K562 (cell line): ENCODE results near the gene STX7. TPM values are rescaled to one million over a fixed set of nuclear protein-coding genes. Genes with fewer than 3 reads are reported as not detected.

Experiments used
- ATAC-seq: fragments of 200-7000 bp; cut with Tn5 transposase; 3 replicates; pipeline ENCODE4 v1.9.1; 2020; ENCODE audit warnings: moderate library complexity
- BruUV-seq: library from RNA; stranded (reverse); fragments of 400-500 nt; replicated peaks from 2 replicates; lab custom pipeline; 2021; lab: Mats Ljungman, UMichigan
- CTCF ChIA-PET: fragments of 300-600 bp; formaldehyde crosslinking; extraction: SDS; loops from one replicate; lab custom pipeline; 2021; ENCODE audit warnings: low intra/inter-chr PET ratio; lab: Yijun Ruan, JAX
- POLR2A ChIA-PET: fragments of 300-600, 350-650 bp; sonication (Branson Sonifier 250); formaldehyde crosslinking; extraction: SDS; loops from one replicate; lab custom pipeline; 2021; ENCODE audit warnings: antibody characterized with exemption, inconsistent platforms; lab: Yijun Ruan, JAX
- DNase-seq, 4 experiments: peaks; one replicate each; pipeline versions ENCODE4 v3.0.0 to v3.0.0-alpha.2; 2011 to 2018; ENCODE audit warnings: low spot score in 3 of 4, mixed read lengths in 3 of 4; ENCODE audit errors: extremely low read depth in 1 of 4
- FAIRE-seq: peaks from 2 replicates; lab custom pipeline; 2011; peaks lifted over from hg19 to GRCh38; lab: Jason Lieb, UNC
- H2AFZ ChIP-seq: 2 replicates; pipeline ENCODE4 v1.6.0; 2011; ENCODE audit warnings: low read depth, low read length, control low read depth, inconsistent platforms
- H3K27ac ChIP-seq: fragments of 200-600 bp; 3 replicates; pipeline ENCODE4 v1.8.0; 2011; ENCODE audit warnings: low read depth, mild to moderate bottlenecking, control low read depth, inconsistent platforms, low read length, moderate library complexity, mixed read lengths; ENCODE audit errors: extremely low read depth
- H3K27me3 ChIP-seq, 2 experiments: fragments of 300-600 bp in 1 of 2; 2 replicates in 1 of 2; 3 replicates in 1 of 2; pipeline versions ENCODE4 v1.6.0 to v1.8.0; 2011; ENCODE audit warnings: inconsistent platforms in 2 of 2, low read length in 2 of 2, mild to moderate bottlenecking in 1 of 2, mixed read lengths in 1 of 2, moderate library complexity in 1 of 2; ENCODE audit not compliant: control insufficient read depth in 2 of 2, insufficient read depth in 2 of 2
- H3K36me3 ChIP-seq: fragments of 300-600 bp; 3 replicates; pipeline ENCODE4 v1.8.0; 2011; ENCODE audit warnings: mild to moderate bottlenecking, low read length, inconsistent platforms; ENCODE audit not compliant: control insufficient read depth, insufficient read depth
- H3K4me1 ChIP-seq, 2 experiments: fragments of 200-600 bp in 1 of 2; replicated peaks in 1 of 2; 2 replicates in 1 of 2; 3 replicates in 1 of 2; pipeline versions ENCODE4 v1.5.1 to v1.8.0; 2011; ENCODE audit warnings: inconsistent platforms in 2 of 2, low read length in 2 of 2, mild to moderate bottlenecking in 1 of 2, mixed read lengths in 1 of 2, moderate library complexity in 1 of 2; ENCODE audit not compliant: control insufficient read depth in 2 of 2, insufficient read depth in 2 of 2
- H3K4me2 ChIP-seq: 2 replicates; pipeline ENCODE4 v1.6.1; 2011; ENCODE audit warnings: low read length, control low read depth, inconsistent platforms, mixed read lengths; ENCODE audit not compliant: insufficient read depth
- H3K4me3 ChIP-seq: fragments of 200-600 bp; sonication (generic), shearing (Covaris generic); 2 replicates; pipeline ENCODE4 v1.5.1; 2016; ENCODE audit warnings: control low read depth, inconsistent platforms
- H3K79me2 ChIP-seq: fragments of 200-600 bp; 3 replicates; pipeline ENCODE4 v1.8.0; 2011; ENCODE audit warnings: low read length, inconsistent platforms; ENCODE audit not compliant: control insufficient read depth, insufficient read depth
- H3K9ac ChIP-seq, 2 experiments: 2 replicates each; pipeline versions ENCODE4 v1.6.0 to v1.6.1; 2011; ENCODE audit warnings: low read depth in 2 of 2, low read length in 2 of 2, control low read depth in 1 of 2, inconsistent platforms in 1 of 2, mild to moderate bottlenecking in 1 of 2, mixed read lengths in 1 of 2; ENCODE audit not compliant: insufficient read depth in 1 of 2
- H3K9me1 ChIP-seq: one replicate; pipeline ENCODE4 v1.6.0; 2011; ENCODE audit warnings: inconsistent platforms, mild to moderate bottlenecking, low read length, moderate library complexity; ENCODE audit not compliant: control insufficient read depth, insufficient read depth
- H3K9me3 ChIP-seq: replicated peaks from 2 replicates; pipeline ENCODE4 v1.5.1; 2011; ENCODE audit warnings: low read depth, low read length, inconsistent platforms; ENCODE audit not compliant: control insufficient read depth, insufficient read depth
- H4K20me1 ChIP-seq: replicated peaks from 2 replicates; pipeline ENCODE4 v1.6.1; 2011; ENCODE audit warnings: low read length, inconsistent platforms, mixed read lengths; ENCODE audit not compliant: control insufficient read depth, insufficient read depth
- CHCHD3 ChIP-seq: fragments of 250-450 bp; sonication (Bioruptor Pico); IDR thresholded peaks from 2 replicates; pipeline ENCODE4 v2.1.2; 2022; ENCODE audit warnings: mild to moderate bottlenecking
- HDGF ChIP-seq: fragments of 450-650 bp; IDR thresholded peaks from 2 replicates; pipeline ENCODE4 v1.6.1; 2016
- NFYB ChIP-seq: IDR thresholded peaks from 2 replicates; pipeline ENCODE4 v1.6.1; 2011; ENCODE audit warnings: mild to moderate bottlenecking, moderate library complexity; ENCODE audit not compliant: insufficient read length; ENCODE audit errors: extremely low read depth
- POLR3A ChIP-seq: IDR thresholded peaks from 2 replicates; pipeline ENCODE4 v1.6.1; 2011; ENCODE audit warnings: borderline replicate concordance, mild to moderate bottlenecking, moderate library complexity; ENCODE audit not compliant: insufficient read length, insufficient read depth; ENCODE audit errors: extremely low read depth
- RAD21 ChIP-seq, 2 experiments: fragments of 250-450 bp in 1 of 2; fragments of 450-650 bp in 1 of 2; sonication (Bioruptor Pico) in 1 of 2; formaldehyde crosslinking in 1 of 2; IDR thresholded peaks in 1 of 2; conservative IDR thresholded peaks in 1 of 2; 2 replicates each; pipeline versions ENCODE4 v1.4.0 to v1.8.0; 2020 to 2022; ENCODE audit warnings: mild to moderate bottlenecking in 2 of 2, moderate library complexity in 1 of 2
- ZNF311 ChIP-seq: fragments of 250-450 bp; sonication (Bioruptor Pico); IDR thresholded peaks from 2 replicates; pipeline ENCODE4 v1.4.0; 2020; ENCODE audit warnings: mild to moderate bottlenecking, moderate library complexity
- ZNF592 ChIP-seq: fragments of 450-650 bp; IDR thresholded peaks from 2 replicates; pipeline ENCODE4 v1.6.1; 2017; ENCODE audit warnings: antibody characterized with exemption, mild to moderate bottlenecking
- ZNF668 ChIP-seq: fragments of 250-450 bp; sonication (Bioruptor Pico); IDR thresholded peaks from 2 replicates; pipeline ENCODE4 v1.8.0; 2022; ENCODE audit warnings: mild to moderate bottlenecking, inconsistent platforms
- WGBS: fragments of 100-300 bp; shearing (Covaris generic); methylation state at CpG from one replicate; pipeline ENCODE4 v1.1.6; 2016; ENCODE audit warnings: low coverage, mixed read lengths; ENCODE audit not compliant: insufficient coverage; ENCODE audit errors: missing lambda C conversion rate; 5-methylcytosine and 5-hydroxymethylcytosine counted together
- in situ Hi-C: fragments of 300-500 bp; cut with MboI; formaldehyde crosslinking; loops from 4 replicates; pipeline ENCODE4 v1.15.0; 2018; ENCODE audit warnings: inconsistent platforms, mixed read lengths
- intact Hi-C: fragments of 100-400 bp; cut with micrococcal nuclease; formaldehyde crosslinking; loops from 2 replicates; pipeline ENCODE4 v1.14.2; 2022
- polyA plus RNA-seq, 8 experiments: library from polyadenylated mRNA; depleted of rRNA in 4 of 8; stranded (reverse) in 5 of 8; unstranded in 3 of 8; fragments of >200 nt; fragmentation: Nextera tagmentation in 2 of 8; fragmentation: Illumina TruSeq in 1 of 8; extraction: Ambion mirVana in 2 of 8; extraction: Trizol in 1 of 8; gene quantifications; 2 replicates each; pipeline versions ENCODE4 v1.2.1 to v1.2.3, GENCODE V29; 2011 to 2014; ENCODE audit warnings: inconsistent platforms in 1 of 8, missing spikeins in 1 of 8
- total RNA-seq, 7 experiments: library from RNA; depleted of rRNA in 6 of 7; stranded (reverse); fragments of >200 nt in 6 of 7; fragmentation: Illumina TruSeq in 2 of 7; extraction: Trizol in 2 of 7; gene quantifications; 2 replicates each; pipeline versions ENCODE4 v1.2.1 to v1.2.3, GENCODE V29; 2011 to 2021; ENCODE audit warnings: low replicate concordance in 1 of 7
- TF ChIP-seq, protein P1 (sequence below): fragments of 200-800 bp; sonication (Bioruptor generic); IDR thresholded peaks from 2 replicates; pipeline ENCODE4 v1.6.1; 2017; ENCODE audit warnings: missing genetic modification characterization, missing compliant biosample characterization
- TF ChIP-seq, protein P2 (sequence below): fragments of 450-650 bp; IDR thresholded peaks from 2 replicates; pipeline ENCODE4 v1.6.1; 2016; ENCODE audit warnings: low read depth, mild to moderate bottlenecking, moderate library complexity

Gene STX7
- total and polyA plus RNA-seq, 9 of the 15 experiments (the other 6 are each of a cell fraction or from before 2014, with no cell fraction given) = 13.0 to 34.4 (median 25.3) TPM

DNA sequence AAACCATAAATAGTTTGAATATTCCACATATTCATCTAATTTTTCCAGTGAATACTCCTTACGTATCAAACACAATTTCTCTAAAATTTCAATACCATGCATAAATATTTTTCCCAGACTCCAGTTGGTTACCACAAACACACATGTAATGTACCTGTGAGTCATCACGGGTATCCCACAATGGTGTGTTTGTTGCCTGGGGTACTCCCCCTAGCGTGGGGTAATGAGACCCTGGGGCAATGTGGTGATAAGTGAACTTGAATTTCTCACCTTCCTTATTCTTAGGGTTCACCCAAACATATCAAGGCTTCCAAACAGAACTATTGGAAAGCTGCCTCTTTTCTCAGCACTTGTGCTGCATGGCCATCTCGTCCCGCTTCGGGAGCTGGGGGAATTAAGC lies 51.0 kb downstream of the STX7 start:
- POLR2A ChIA-PET = no interaction called here
- in situ Hi-C loops (no loop called here), intact Hi-C loops (no loop called here)
- no peak overlapping the region for H3K9ac ChIP-seq
- H3K4me3 ChIP-seq = no peak overlapping the region
- no peak overlapping the region for H3K4me2 ChIP-seq
- WGBS = 94% methylated on average over 6 of the region's 6 CpGs
- H3K4me1 ChIP-seq = no peaks in the 10 kb centered on the region
- H3K36me3 ChIP-seq = peaks cover 69% of the 10 kb centered on the region
- CTCF ChIA-PET = no interaction called here
- ATAC-seq (no peak), FAIRE-seq (no peak), DNase-seq (no peak)
- no peak overlapping the region for H2AFZ ChIP-seq
- H3K79me2 ChIP-seq = no peaks in the 10 kb centered on the region
- H3K9me3 ChIP-seq = no peaks in the 10 kb centered on the region
- H4K20me1 ChIP-seq = no peaks in the 10 kb centered on the region
- H3K27ac ChIP-seq = no peak overlapping the region
- H3K27me3 ChIP-seq = no peaks in the 10 kb centered on the region
- H3K9me1 ChIP-seq = no peaks in the 10 kb centered on the region
- no TSS peak for BruUV-seq
- TF ChIP-seq RAD21 (CRISPR knock-in tag; conservative IDR thresholded peaks at IDR 0.05 in 1 of 2, IDR thresholded peaks at IDR 0.05 in 1 of 2) = no peak
- TF ChIP-seq HDGF = no peak
- no peak for TF ChIP-seq ZNF311
- TF ChIP-seq, protein P1, sequence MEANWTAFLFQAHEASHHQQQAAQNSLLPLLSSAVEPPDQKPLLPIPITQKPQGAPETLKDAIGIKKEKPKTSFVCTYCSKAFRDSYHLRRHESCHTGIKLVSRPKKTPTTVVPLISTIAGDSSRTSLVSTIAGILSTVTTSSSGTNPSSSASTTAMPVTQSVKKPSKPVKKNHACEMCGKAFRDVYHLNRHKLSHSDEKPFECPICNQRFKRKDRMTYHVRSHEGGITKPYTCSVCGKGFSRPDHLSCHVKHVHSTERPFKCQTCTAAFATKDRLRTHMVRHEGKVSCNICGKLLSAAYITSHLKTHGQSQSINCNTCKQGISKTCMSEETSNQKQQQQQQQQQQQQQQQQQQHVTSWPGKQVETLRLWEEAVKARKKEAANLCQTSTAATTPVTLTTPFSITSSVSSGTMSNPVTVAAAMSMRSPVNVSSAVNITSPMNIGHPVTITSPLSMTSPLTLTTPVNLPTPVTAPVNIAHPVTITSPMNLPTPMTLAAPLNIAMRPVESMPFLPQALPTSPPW (CRISPR knock-in tag) = no peak
- TF ChIP-seq NFYB = no peak
- TF ChIP-seq, protein P2, sequence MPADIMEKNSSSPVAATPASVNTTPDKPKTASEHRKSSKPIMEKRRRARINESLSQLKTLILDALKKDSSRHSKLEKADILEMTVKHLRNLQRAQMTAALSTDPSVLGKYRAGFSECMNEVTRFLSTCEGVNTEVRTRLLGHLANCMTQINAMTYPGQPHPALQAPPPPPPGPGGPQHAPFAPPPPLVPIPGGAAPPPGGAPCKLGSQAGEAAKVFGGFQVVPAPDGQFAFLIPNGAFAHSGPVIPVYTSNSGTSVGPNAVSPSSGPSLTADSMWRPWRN = no peak
- no peak for TF ChIP-seq ZNF592
- TF ChIP-seq CHCHD3 (CRISPR knock-in tag) = no peak
- no peak for TF ChIP-seq ZNF668 (CRISPR knock-in tag)
- TF ChIP-seq POLR3A = no peak
